Measurements from ENCODE around the gene RPL13. TPM values are rescaled to one million over a fixed set of nuclear protein-coding genes. Genes with fewer than 3 reads are reported as not detected.

The RPL13 gene
- total RNA-seq, 1 experiment from 2014 or later = 2,157 TPM

- Histone ChIP-seq H3K9me3 (ENCODE audit: control insufficient read depth, low read depth, low read length) (no peaks in the 10 kb centered on the region), H2BK12ac (ENCODE audit: insufficient read length, low read depth, low read length) (no peak overlapping the region), H3K4ac (ENCODE audit: low read depth, low read length) (no peak overlapping the region), H2AK5ac (ENCODE audit: insufficient read length, low read length) (no peak overlapping the region), H3K9ac (ENCODE audit: extremely low read depth, insufficient read length, low read length) (no peak overlapping the region), H3K4me1 (ENCODE audit: insufficient read depth, low read length) (no peaks in the 10 kb centered on the region), H3K14ac (ENCODE audit: insufficient read depth, low read length) (no peak overlapping the region), H4K8ac (replicated peaks; ENCODE audit: insufficient read length, low read depth, low read length) (no peak overlapping the region), H2BK15ac (ENCODE audit: low read depth, low read length) (no peak overlapping the region), H2BK120ac (ENCODE audit: low read depth, low read length, poor library complexity, severe bottlenecking) (no peak overlapping the region), H4K91ac (ENCODE audit: insufficient read length, low read depth, low read length) (no peak overlapping the region), H3K56ac (ENCODE audit: insufficient read length, low read depth, low read length) (no peak overlapping the region), H2BK5ac (ENCODE audit: insufficient read length, low read length) (no peak overlapping the region), H3K4me2 (ENCODE audit: insufficient read depth, insufficient read length, low read length) (peak overlapping the region; percentile 54), H3K79me2 (ENCODE audit: insufficient read depth, low read length) (no peaks in the 10 kb centered on the region), H3K23me2 (ENCODE audit: insufficient read length, low read depth, low read length, poor library complexity, severe bottlenecking) (peaks cover 11% of the 10 kb centered on the region), H3K79me1 (ENCODE audit: insufficient read depth, low read depth, low read length, poor library complexity, severe bottlenecking) (no peaks in the 10 kb centered on the region), H3K23ac (ENCODE audit: insufficient read length, low read depth, low read length) (no peak overlapping the region), H3K27me3 (ENCODE audit: insufficient read depth, low read length) (peaks cover 3% of the 10 kb centered on the region; the same call in 1 of the 2 replicates), H4K5ac (ENCODE audit: insufficient read length, low read depth, low read length) (no peak overlapping the region), H2BK20ac (ENCODE audit: low read depth, low read length, poor library complexity, severe bottlenecking) (no peak overlapping the region), H4K20me1 (ENCODE audit: control insufficient read depth, insufficient read depth, insufficient read length) (no peaks in the 10 kb centered on the region), H2AFZ (ENCODE audit: low read length) (no peak overlapping the region), H3T11ph (ENCODE audit: low read length) (no peak overlapping the region), H3K27ac (ENCODE audit: insufficient read length, low read depth, low read length) (no peak overlapping the region), H3K18ac (ENCODE audit: insufficient read length, low read depth, low read length) (no peak overlapping the region)
- no CpG with 5 or more reads among the region's 89 CpGs for WGBS (ENCODE audit: extremely low coverage, insufficient read length, low lambda C conversion rate)
- H3K9me3 Mint-ChIP-seq = no peaks in the 10 kb centered on the region
- H3K36me3 Mint-ChIP-seq (ENCODE audit: insufficient read depth in 1 of 3, low read depth in 3 of 3) = peaks cover 0 to 6% (median 4%) of the 10 kb centered on the region in 3 experiments; a peak in 5 of 7 replicates
- no peak overlapping the region for H3K27ac Mint-ChIP-seq
- no peak for TF ChIP-seq CTCF (conservative IDR thresholded peaks at IDR 0.05)
- peaks cover 55% of the 10 kb centered on the region for H3K27me3 Mint-ChIP-seq (ENCODE audit: low read depth)
- DNase-seq = no peak
- peaks cover 2 to 6% of the 10 kb centered on the region in 2 experiments; a peak in 2 of 4 replicates for H3K4me1 Mint-ChIP-seq
- peak overlapping the region; percentile 38 to 70; a peak in 3 of 5 replicates for H3K4me3 Mint-ChIP-seq
Observed at GRCh38 chr16:89576153-89577054, 15.9 kb downstream of the RPL13 start.
